ENCODE measurements around the gene RCOR1. TPM values are rescaled to one million over a fixed set of nuclear protein-coding genes. Genes with fewer than 3 reads are reported as not detected.

RCOR1 gene
- total and polyA plus RNA-seq, 2 of the 8 experiments (the other 6 are each of a cell fraction or from before 2014, with no cell fraction given): 12.3 to 26.3 TPM

- TF ChIP-seq USF2 (IDR thresholded peaks at IDR 0.05; ENCODE audit: low read length) (no peak), CTCF (IDR thresholded peaks at IDR 0.05; ENCODE audit: control extremely low read depth in 1 of 3, insufficient read depth in 1 of 3, low read depth in 1 of 3, low read length in 3 of 3) (no peak), EZH2 (IDR thresholded peaks at IDR 0.05; ENCODE audit: low read depth, low read length, severe bottlenecking) (no peak), SIN3A (conservative IDR thresholded peaks at IDR 0.05 in 1 of 2, IDR thresholded peaks at IDR 0.05 in 1 of 2; ENCODE audit: low read depth in 1 of 2, low read length in 2 of 2) (no peak), CREB1 (IDR thresholded peaks at IDR 0.05) (no peak), GTF2F1 (IDR thresholded peaks at IDR 0.05; ENCODE audit: borderline replicate concordance, low read depth, low read length) (no peak), EP300 (IDR thresholded peaks at IDR 0.05; ENCODE audit: borderline replicate concordance in 1 of 2, low read depth in 2 of 2, low read length in 2 of 2) (no peak), SIRT6 (IDR thresholded peaks at IDR 0.05; ENCODE audit: low read length) (no peak)
Measured at GRCh38 chr14:102737402-102738372, 145.2 kb downstream of the RCOR1 start (continued).
